ENCODE results near the gene HCLS1. TPM values are rescaled to one million over a fixed set of nuclear protein-coding genes. Genes with fewer than 3 reads are reported as not detected.

HCLS1 gene
- total and polyA plus RNA-seq, 2 experiments from 2014 or later, result 0.11 to 0.57 TPM

- no peak for TF ChIP-seq CTCF (IDR thresholded peaks at IDR 0.05; ENCODE audit: low read depth, low read length)
- H3K27me3 ChIP-seq, result no peaks in the 10 kb centered on the region
- peaks cover 14% of the 10 kb centered on the region for H3K4me1 ChIP-seq (ENCODE audit: low read depth)
- H3K27ac ChIP-seq, result peak overlapping the region; percentile 81
- H3K4me3 ChIP-seq, result no peak overlapping the region
- no peaks in the 10 kb centered on the region for H3K9me3 ChIP-seq (ENCODE audit: low read depth)
- peak in 1 of 2 donors; percentile 18 for DNase-seq (ENCODE audit: low read depth in 1 of 2, low spot score in 1 of 2)
- peaks cover 43% of the 10 kb centered on the region for H3K36me3 ChIP-seq
These were observed 2.6 kb upstream of the HCLS1 start for GRCh38 chr3:121663171-121663847.

- Histone ChIP-seq H3K36me3 (peaks cover 37% of the 10 kb centered on the region), H3K9me3 (ENCODE audit: low read depth) (no peaks in the 10 kb centered on the region), H3K27me3 (no peaks in the 10 kb centered on the region), H3K27ac (peak overlapping the region; percentile 81), H3K4me3 (no peak overlapping the region), H3K4me1 (ENCODE audit: low read depth) (peaks cover 14% of the 10 kb centered on the region)
- no peak for TF ChIP-seq CTCF (IDR thresholded peaks at IDR 0.05; ENCODE audit: low read depth, low read length)
- no peak for DNase-seq (ENCODE audit: low read depth in 1 of 2, low spot score in 1 of 2)
These were observed 2.0 kb upstream of the HCLS1 start for GRCh38 chr3:121662742-121663141.

GRCh38 chr3:121661376-121661775, 673 bp upstream of the HCLS1 start:
- Histone ChIP-seq H3K27ac (no peak overlapping the region), H3K4me1 (ENCODE audit: low read depth) (peaks cover 14% of the 10 kb centered on the region), H3K36me3 (peaks cover 24% of the 10 kb centered on the region), H3K27me3 (no peaks in the 10 kb centered on the region), H3K9me3 (ENCODE audit: low read depth) (no peaks in the 10 kb centered on the region), H3K4me3 (no peak overlapping the region)
- no peak for DNase-seq (ENCODE audit: low read depth in 1 of 2, low spot score in 1 of 2)
- no peak for TF ChIP-seq CTCF (IDR thresholded peaks at IDR 0.05; ENCODE audit: low read depth, low read length)

- Histone ChIP-seq H3K36me3 (peaks cover 9% of the 10 kb centered on the region), H3K9me3 (ENCODE audit: low read depth) (no peaks in the 10 kb centered on the region), H3K4me1 (ENCODE audit: low read depth) (peaks cover 10% of the 10 kb centered on the region), H3K4me3 (no peak overlapping the region), H3K27me3 (no peaks in the 10 kb centered on the region), H3K27ac (no peak overlapping the region)
- DNase-seq (ENCODE audit: low read depth in 1 of 2, low spot score in 1 of 2), result no peak
- TF ChIP-seq CTCF (IDR thresholded peaks at IDR 0.05; ENCODE audit: low read depth, low read length), result no peak
These were observed 1.1 kb downstream of the HCLS1 start for GRCh38 chr3:121659586-121659985.

GRCh38 chr3:121658716-121659435, 1.8 kb downstream of the HCLS1 start:
- no peak for DNase-seq (ENCODE audit: low read depth in 1 of 2, low spot score in 1 of 2)
- Histone ChIP-seq H3K9me3 (ENCODE audit: low read depth) (no peaks in the 10 kb centered on the region), H3K4me1 (ENCODE audit: low read depth) (peaks cover 9% of the 10 kb centered on the region), H3K27me3 (no peaks in the 10 kb centered on the region), H3K4me3 (no peak overlapping the region), H3K36me3 (peaks cover 4% of the 10 kb centered on the region), H3K27ac (no peak overlapping the region)
- no peak for TF ChIP-seq CTCF (IDR thresholded peaks at IDR 0.05; ENCODE audit: low read depth, low read length)

Measured in cardiac muscle cell (in vitro differentiated cells and primary cell).